ENCODE data around the gene TMOD1.

Gene TMOD1

DNA sequence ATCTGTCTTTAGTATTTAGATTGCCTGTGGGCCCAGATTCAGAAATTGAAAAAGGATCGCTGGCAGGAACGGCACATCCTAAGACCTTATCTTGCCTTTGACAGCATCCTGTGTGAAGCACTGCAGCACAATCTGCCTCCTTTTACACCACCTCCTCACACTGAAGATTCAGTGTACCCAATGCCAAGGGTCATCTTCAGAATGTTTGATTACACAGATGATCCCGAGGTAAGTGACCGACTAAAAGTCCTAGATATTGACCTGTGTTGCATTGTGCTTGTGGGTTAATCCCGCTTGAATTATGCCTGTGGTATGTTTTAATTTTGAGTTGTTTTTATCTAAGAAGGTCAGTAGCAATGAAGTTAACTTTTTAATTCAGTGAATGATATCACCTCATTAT, 146.5 kb downstream of the TMOD1 start:
- TF ChIP-seq, protein P1, sequence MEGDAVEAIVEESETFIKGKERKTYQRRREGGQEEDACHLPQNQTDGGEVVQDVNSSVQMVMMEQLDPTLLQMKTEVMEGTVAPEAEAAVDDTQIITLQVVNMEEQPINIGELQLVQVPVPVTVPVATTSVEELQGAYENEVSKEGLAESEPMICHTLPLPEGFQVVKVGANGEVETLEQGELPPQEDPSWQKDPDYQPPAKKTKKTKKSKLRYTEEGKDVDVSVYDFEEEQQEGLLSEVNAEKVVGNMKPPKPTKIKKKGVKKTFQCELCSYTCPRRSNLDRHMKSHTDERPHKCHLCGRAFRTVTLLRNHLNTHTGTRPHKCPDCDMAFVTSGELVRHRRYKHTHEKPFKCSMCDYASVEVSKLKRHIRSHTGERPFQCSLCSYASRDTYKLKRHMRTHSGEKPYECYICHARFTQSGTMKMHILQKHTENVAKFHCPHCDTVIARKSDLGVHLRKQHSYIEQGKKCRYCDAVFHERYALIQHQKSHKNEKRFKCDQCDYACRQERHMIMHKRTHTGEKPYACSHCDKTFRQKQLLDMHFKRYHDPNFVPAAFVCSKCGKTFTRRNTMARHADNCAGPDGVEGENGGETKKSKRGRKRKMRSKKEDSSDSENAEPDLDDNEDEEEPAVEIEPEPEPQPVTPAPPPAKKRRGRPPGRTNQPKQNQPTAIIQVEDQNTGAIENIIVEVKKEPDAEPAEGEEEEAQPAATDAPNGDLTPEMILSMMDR (conservative IDR thresholded peaks at IDR 0.05; ENCODE audit: low read depth), result no peak
- ChIA-PET CTCF (no interaction called here), POLR2A (ENCODE audit: low non-redundant PET) (no interaction called here)
- no peak overlapping the region for H3K27ac ChIP-seq
- no peak for DNase-seq (ENCODE audit: low spot score)

All from RWPE1 (cell line).